Measurements from ENCODE around the gene HYLS1.
A peak's percentile ranks its signal among the peaks of the same experiment; 100 is the strongest.
"Not testable (repeated sequence)": the region's sequence is repeated elsewhere in the genome, so short reads cannot be mapped to it uniquely, and the experiment has no call there.

Gene HYLS1, protein sequence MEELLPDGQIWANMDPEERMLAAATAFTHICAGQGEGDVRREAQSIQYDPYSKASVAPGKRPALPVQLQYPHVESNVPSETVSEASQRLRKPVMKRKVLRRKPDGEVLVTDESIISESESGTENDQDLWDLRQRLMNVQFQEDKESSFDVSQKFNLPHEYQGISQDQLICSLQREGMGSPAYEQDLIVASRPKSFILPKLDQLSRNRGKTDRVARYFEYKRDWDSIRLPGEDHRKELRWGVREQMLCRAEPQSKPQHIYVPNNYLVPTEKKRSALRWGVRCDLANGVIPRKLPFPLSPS

DNA sequence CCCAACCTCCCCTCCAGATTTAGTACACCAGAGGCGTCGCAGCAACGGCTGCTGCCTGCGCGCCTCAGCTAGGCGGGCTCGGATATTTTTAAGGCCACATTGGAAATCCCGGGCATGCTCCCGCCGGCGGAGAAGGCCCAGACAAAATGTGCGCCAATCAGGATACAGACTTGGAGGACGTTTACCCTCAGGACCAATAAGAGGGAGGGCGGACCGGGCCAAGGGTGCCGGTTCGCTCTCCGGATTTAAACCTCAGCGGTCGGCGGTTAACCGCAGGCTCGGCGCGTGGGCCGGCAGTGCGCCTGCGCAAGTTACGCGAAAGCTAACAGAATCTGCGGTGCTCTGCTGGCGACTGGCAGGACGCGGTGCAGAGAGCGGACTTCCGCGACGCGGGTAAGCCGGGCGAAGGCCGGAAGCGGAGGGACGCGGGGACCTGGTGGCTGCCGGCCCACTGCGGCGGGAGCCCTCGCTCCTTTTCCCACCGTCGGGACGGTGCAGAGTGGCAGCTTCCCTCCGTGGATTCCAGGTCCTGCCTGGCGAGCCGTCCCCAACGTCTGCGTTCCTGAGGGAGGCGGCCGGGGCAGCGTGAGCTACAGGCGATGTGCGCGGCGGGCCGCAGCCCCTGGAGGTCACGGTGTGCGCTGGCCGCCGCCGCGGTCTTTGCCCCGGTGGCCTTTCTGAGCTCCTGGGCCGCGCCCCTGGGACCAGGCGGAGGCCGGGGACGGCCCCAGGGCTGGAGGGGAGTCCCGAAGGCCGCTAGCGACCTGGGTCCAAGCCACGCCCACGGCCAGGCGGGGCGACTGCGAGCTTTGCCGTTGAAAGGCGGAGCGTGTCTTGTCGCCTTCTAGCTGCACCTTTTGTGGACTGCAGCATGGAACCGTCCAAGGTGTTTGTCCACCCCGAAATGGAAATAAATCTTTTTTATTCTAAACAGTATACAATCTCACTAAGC is at the start of gene HYLS1:
HYLS1 (plus strand) TSS at position 296 of the 952 bp plus-strand sequence. CDS start 11,701 bp downstream, outside the sequence.
- H3K4me3 ChIP-seq (ENCODE audit: low read depth, low read length): peak within 1 kb of the TSS; percentile 56
- DNase-seq (ENCODE audit: low read depth): no peak
- TF ChIP-seq, protein P1, sequence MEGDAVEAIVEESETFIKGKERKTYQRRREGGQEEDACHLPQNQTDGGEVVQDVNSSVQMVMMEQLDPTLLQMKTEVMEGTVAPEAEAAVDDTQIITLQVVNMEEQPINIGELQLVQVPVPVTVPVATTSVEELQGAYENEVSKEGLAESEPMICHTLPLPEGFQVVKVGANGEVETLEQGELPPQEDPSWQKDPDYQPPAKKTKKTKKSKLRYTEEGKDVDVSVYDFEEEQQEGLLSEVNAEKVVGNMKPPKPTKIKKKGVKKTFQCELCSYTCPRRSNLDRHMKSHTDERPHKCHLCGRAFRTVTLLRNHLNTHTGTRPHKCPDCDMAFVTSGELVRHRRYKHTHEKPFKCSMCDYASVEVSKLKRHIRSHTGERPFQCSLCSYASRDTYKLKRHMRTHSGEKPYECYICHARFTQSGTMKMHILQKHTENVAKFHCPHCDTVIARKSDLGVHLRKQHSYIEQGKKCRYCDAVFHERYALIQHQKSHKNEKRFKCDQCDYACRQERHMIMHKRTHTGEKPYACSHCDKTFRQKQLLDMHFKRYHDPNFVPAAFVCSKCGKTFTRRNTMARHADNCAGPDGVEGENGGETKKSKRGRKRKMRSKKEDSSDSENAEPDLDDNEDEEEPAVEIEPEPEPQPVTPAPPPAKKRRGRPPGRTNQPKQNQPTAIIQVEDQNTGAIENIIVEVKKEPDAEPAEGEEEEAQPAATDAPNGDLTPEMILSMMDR (IDR thresholded peaks at IDR 0.05; ENCODE audit: control insufficient read depth, extremely low read depth, insufficient read depth): peak; percentile 32

DNA sequence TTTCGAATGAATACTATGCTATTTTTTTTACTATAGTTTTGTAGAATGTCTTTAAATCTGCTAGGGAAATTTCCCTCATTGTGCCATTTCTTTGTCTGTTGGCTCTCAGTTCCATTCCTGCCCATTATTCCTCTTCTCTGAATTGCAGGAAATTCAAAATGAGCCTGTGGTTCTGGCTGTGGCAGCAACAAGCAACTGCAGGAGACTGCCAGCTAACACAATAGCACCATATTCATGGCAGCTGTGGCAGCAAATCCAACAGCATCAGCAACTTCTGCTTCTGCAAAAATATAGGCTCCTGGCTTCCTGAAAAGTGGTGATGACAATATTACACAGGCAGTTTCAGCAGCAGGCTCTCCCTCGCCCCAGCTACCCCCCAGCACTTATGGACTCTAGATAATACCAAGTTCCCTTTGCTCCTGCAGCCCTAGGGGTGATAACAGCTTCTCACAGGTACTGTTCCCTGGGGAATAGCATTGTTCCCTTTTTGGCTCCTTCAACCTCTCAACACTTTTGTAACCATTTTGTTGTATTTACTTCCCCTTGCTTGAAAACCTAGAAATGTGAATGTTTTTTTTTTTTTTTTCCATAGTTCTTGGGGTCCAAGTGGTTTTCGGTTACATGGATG is 45.0 kb upstream of the HYLS1 start:
- H3K4me3 ChIP-seq (ENCODE audit: low read depth, low read length): no peak overlapping the region
- DNase-seq (ENCODE audit: low read depth): no peak
- TF ChIP-seq, protein P1 (IDR thresholded peaks at IDR 0.05; ENCODE audit: control insufficient read depth, extremely low read depth, insufficient read depth): no peak

DNA sequence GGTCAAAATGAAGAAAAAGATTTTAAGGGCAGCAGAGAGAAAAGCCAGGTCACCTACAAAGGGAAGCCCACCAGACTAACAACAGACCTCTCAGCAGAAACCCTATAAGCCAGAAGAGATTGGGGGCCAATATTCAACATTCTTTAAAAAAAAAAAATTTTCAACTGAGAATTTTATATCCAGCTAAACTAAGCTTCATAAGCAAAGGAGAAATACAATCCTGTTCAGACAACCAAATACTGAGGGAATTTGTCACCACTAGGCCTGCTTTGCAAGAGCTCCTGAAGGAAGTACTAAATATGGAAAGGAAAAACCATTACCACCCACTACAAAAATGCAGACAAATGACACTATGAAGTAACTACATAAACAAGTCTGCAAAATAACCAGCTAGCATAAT is 41.3 kb upstream of the HYLS1 start:
- TF ChIP-seq, protein P1 (IDR thresholded peaks at IDR 0.05; ENCODE audit: control insufficient read depth, extremely low read depth, insufficient read depth): no peak

DNA sequence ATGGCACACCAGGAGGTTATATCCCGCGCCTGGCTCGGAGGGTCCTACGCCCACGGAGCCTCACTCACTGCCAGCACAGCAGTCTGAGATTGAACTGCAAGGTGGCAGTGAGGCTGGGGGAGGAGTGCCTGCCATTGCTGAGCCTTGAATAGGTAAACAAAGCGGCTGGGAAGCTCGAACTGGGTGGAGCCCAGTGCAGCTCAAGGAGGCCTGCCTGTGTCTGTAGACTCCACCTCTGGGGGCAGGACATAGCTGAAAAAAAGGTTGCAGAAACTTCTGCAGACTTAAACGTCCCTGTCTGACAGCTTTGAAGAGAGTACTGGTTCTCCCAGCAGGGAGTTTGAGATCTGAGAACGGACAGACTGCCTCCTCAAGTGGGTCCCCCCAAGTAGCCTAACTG is 29.8 kb upstream of the HYLS1 start:
- H3K4me3 ChIP-seq (ENCODE audit: low read depth, low read length); DNase-seq (ENCODE audit: low read depth): not testable (repeated sequence)

More for the DNA sequence above, 41.3 kb upstream of the HYLS1 start:
- H3K4me3 ChIP-seq (ENCODE audit: low read depth, low read length): no peak overlapping the region
- no peak for DNase-seq (ENCODE audit: low read depth)

DNA sequence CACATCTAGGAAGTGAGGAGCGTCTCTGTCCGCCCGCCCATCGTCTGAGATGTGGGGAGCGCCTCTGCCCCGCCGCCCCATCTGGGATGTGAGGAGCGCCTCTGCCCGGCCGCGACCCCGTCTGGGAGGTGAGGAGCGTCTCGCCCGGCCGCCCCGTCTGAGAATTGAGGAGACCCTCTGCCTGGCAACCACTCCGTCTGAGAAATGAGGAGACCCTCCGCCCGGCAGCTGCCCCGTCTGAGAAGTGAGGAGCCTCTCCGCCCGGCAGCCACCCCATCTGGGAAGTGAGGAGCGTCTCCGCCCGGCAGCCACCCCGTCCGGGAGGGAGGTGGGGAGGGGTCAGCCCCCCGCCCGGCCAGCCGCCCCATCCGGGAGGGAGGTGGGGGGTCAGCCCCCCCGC is 24.7 kb upstream of the HYLS1 start:
- not testable (repeated sequence) for H3K4me3 ChIP-seq (ENCODE audit: low read depth, low read length); DNase-seq (ENCODE audit: low read depth)

DNA sequence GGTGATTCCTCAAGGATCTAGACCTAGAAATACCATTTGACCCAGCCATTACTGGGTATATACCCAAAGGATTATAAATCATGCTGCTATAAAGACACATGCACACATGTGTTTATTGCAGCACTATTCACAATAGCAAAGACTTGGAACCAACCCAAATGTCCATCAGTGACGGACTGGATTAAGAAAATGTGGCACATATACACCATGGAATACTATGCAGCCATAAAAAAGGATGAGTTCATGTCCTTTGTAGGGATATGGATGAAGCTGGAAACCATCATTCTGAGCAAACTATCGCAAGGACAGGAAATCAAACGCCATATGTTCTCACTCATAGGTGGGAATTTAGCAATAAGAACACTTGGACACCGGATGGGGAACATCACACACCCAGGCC is 22.1 kb upstream of the HYLS1 start:
- not testable (repeated sequence) for H3K4me3 ChIP-seq (ENCODE audit: low read depth, low read length); DNase-seq (ENCODE audit: low read depth)

DNA sequence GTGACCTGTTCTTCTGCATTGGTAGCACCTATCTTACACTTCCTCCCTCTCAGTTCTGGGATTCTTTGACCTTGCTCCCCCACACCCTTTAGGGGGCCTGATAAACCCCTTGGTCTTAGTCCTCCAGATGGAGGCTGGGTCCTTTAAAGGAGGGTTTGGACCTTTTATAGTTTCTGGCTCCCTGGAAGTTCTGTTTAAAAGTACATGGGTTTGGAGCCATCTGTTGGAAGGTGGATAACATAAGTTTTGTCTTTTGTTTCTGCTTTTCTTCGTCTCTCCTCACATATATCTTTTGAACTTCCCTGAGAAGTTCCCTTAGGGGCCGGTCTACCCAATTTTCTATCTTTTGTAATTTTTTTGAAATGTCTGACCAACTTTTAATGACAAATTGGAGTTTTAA is 17.9 kb upstream of the HYLS1 start:
- no peak overlapping the region for H3K4me3 ChIP-seq (ENCODE audit: low read depth, low read length)
- DNase-seq (ENCODE audit: low read depth): no peak
- TF ChIP-seq, protein P1 (IDR thresholded peaks at IDR 0.05; ENCODE audit: control insufficient read depth, extremely low read depth, insufficient read depth): no peak

DNA sequence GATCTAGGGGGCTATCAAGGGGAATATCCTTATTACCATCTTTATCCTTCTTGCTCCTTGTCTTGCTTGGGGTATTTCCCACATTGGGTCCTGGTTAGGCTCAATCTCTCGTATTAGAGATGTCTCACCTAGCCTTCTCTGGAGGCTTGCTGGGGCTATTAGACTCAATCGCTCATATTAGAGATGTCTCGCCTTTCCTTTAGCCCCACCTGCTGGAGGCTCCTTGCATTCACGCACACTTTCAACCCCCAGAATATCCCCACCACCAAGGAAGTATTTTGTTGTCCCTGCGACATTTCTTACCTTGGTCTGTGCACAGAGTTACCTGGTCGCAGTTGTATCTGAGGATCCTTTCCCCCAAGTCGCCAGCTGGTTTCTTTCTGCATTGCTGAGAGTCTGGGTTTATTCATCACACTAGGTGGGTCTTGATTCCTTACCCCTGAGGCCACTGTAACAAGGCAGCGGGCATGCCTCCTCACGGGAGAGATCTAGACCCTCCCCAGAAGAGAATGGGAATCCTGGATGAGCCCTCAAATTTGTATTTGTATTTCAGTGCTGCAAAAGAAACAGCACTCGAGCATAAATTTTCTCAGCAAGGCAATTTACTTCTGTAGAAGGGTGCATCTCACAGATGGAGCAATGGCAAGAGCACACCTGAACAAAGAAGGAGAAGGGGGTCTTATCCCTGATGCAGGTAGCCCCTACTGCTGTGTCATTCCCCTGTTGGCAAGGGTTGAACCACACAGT is 15.9 kb upstream of the HYLS1 start:
- no peak overlapping the region for H3K4me3 ChIP-seq (ENCODE audit: low read depth, low read length)
- DNase-seq (ENCODE audit: low read depth): no peak
- TF ChIP-seq, protein P1 (IDR thresholded peaks at IDR 0.05; ENCODE audit: control insufficient read depth, extremely low read depth, insufficient read depth): peak; percentile 31; the same call in 1 of the 2 replicates

Data from LNCaP clone FGC (cell line).